ENCODE results near the gene TXLNA.

- TF ChIP-seq POLR2AphosphoS5 (IDR thresholded peaks at IDR 0.05; ENCODE audit: low read depth, low read length) (no peak), FOXP2 (optimal IDR thresholded peaks at IDR 0.05; ENCODE audit: borderline replicate concordance, extremely low read depth, extremely low read length, insufficient read depth) (no peak)
Observed at GRCh38 chr1:32179193-32179442, 357 bp upstream of the TXLNA start.

Measured in PFSK-1 (cell line).